Measurements from ENCODE around the gene IFNL1. TPM values are rescaled to one million over a fixed set of nuclear protein-coding genes. Genes with fewer than 3 reads are reported as not detected.
"Not testable (repeated sequence)": the region's sequence is repeated elsewhere in the genome, so short reads cannot be mapped to it uniquely, and the experiment has no call there.

The IFNL1 gene
- total RNA-seq, 4 donors from 2014 or later: not detected

GRCh38 chr19:39265321-39265916, 30.8 kb upstream of the IFNL1 start:
- peaks cover 0 to 17% (median 0%) of the 10 kb centered on the region in 4 donors for H3K4me1 ChIP-seq
- no peak for TF ChIP-seq POLR2A (IDR thresholded peaks at IDR 0.05)
- no peak for TF ChIP-seq EP300 (IDR thresholded peaks at IDR 0.05)
- TF ChIP-seq, protein P1, sequence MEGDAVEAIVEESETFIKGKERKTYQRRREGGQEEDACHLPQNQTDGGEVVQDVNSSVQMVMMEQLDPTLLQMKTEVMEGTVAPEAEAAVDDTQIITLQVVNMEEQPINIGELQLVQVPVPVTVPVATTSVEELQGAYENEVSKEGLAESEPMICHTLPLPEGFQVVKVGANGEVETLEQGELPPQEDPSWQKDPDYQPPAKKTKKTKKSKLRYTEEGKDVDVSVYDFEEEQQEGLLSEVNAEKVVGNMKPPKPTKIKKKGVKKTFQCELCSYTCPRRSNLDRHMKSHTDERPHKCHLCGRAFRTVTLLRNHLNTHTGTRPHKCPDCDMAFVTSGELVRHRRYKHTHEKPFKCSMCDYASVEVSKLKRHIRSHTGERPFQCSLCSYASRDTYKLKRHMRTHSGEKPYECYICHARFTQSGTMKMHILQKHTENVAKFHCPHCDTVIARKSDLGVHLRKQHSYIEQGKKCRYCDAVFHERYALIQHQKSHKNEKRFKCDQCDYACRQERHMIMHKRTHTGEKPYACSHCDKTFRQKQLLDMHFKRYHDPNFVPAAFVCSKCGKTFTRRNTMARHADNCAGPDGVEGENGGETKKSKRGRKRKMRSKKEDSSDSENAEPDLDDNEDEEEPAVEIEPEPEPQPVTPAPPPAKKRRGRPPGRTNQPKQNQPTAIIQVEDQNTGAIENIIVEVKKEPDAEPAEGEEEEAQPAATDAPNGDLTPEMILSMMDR (IDR thresholded peaks at IDR 0.05): no peak
- no peak overlapping the region for H3K27ac ChIP-seq
- WGBS, 2 donors: 26% methylated on average over 30 to 39 of the region's 39 CpGs
- peaks cover 0 to 59% of the 10 kb centered on the region in 2 donors for H3K27me3 ChIP-seq
- no peaks in the 10 kb centered on the region for H3K36me3 ChIP-seq
- no peak overlapping the region for H3K4me3 ChIP-seq
- DNase-seq (ENCODE audit: low spot score in 2 of 2): no peak
- no peaks in the 10 kb centered on the region for H3K9me3 ChIP-seq

- peaks cover 0 to 17% (median 0%) of the 10 kb centered on the region in 4 donors for H3K4me1 ChIP-seq
- H3K4me3 ChIP-seq; H3K27ac ChIP-seq; H3K36me3 ChIP-seq; DNase-seq (ENCODE audit: low spot score in 2 of 2); H3K9me3 ChIP-seq: not testable (repeated sequence)
- no CpG with 5 or more reads among the region's 1 CpG for WGBS, 2 donors
- peaks cover 0 to 35% of the 10 kb centered on the region in 2 donors for H3K27me3 ChIP-seq
Measured at GRCh38 chr19:39268085-39268484, 28.1 kb upstream of the IFNL1 start, which contains the start of gene IFNL2. IFNL2 (plus strand) TSS chr19:39268396; CDS start chr19:39268569, 173 bp downstream.

DNA sequence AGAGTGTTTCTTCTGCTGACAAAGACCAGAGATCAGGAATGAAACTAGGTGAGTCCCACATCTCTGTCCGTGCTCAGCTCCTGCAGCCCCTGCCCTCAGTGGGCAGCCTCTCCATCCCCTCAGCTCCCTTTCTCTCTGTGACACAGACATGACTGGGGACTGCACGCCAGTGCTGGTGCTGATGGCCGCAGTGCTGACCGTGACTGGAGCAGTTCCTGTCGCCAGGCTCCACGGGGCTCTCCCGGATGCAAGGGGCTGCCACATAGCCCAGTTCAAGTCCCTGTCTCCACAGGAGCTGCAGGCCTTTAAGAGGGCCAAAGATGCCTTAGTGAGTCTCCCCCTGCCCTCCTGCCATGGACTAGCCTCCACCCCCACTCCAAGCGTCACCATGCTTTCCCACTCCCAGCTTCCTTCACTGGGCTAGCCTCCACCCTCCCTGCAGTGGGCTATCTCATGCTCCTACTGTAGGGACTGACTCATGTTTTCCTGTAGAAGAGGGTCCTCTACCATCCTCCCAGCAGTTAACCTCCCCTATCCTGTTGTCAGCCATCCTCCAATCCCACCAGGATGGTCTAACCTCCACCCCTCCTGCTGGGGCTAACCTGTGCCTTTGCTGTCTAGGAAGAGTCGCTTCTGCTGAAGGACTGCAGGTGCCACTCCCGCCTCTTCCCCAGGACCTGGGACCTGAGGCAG, 27.5 kb upstream of the IFNL1 start:
- H3K4me3 ChIP-seq; DNase-seq (ENCODE audit: low spot score in 2 of 2); H3K27ac ChIP-seq; H3K36me3 ChIP-seq; H3K9me3 ChIP-seq: not testable (repeated sequence)
- H3K27me3 ChIP-seq: peaks cover 0 to 29% of the 10 kb centered on the region in 2 donors
- WGBS, 2 donors: 78 to 84% methylated on average over 8 to 10 of the region's 10 CpGs
- peaks cover 0 to 17% (median 0%) of the 10 kb centered on the region in 4 donors for H3K4me1 ChIP-seq

DNA sequence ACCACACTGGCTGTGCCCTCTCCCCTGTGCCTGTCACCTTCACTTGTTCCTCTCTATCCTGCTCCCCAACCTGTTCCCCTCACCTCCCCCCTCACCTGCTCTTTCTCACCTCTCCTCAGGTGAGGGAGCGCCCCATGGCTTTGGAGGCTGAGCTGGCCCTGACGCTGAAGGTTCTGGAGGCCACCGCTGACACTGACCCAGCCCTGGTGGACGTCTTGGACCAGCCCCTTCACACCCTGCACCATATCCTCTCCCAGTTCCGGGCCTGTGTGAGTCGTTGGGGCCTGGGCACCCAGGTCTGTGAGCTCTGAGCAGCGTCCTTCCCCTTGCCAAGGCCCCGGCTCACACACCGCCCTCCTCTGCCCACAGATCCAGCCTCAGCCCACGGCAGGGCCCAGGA, 26.8 kb upstream of the IFNL1 start:
- not testable (repeated sequence) for H3K9me3 ChIP-seq; DNase-seq (ENCODE audit: low spot score in 2 of 2); H3K36me3 ChIP-seq; H3K4me3 ChIP-seq; H3K27ac ChIP-seq
- H3K4me1 ChIP-seq: peaks cover 0 to 12% (median 0%) of the 10 kb centered on the region in 4 donors
- WGBS, 2 donors: 60 to 75% methylated on average over 7 to 10 of the region's 10 CpGs
- peaks cover 0 to 23% of the 10 kb centered on the region in 2 donors for H3K27me3 ChIP-seq

DNA sequence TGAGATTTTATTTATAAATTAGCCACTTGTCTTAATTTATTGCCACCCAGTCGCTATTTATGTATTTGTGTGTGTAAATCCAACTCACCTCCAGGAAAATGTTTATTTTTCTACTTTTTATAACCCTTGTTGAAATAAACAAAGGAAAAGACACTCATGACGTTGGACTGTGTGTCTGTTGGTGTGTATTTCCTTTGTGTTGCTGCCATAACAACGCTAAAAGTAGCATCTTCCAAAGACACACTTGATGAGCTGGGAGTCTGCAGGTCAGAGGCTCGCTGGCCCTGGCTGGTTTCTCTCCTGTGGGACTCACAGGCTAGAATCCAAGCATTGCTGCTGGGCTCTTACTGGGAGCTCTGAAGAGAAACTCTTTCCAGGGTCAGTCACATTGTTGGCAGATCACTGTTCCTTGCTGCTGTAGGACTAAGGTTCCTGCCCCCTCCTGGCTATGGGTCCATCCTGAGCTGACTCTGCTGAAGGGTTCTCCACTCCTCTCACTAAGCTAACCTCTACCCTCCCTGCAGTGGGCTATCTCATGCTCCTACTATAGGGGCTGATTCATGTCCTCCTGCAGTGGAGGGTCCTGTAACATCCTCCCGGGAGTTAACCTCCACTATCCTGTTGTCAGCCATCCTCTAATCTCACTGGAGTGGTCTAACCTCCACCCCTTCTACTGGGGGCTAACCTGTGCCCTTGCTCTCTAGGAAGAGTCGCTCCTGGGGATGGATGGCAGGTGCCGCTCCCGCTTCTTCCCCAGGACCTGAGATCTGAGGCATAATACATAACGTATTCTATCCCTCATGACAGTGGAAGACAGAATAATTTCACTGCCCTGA, 26.0 kb upstream of the IFNL1 start:
- Histone ChIP-seq H3K27ac (no peak overlapping the region), H3K4me3 (no peak overlapping the region), H3K27me3 (peaks cover 0 to 14% of the 10 kb centered on the region in 2 donors), H3K9me3 (no peaks in the 10 kb centered on the region), H3K4me1 (peaks cover 0 to 3% (median 0%) of the 10 kb centered on the region in 4 donors), H3K36me3 (no peaks in the 10 kb centered on the region)
- no peak for DNase-seq (ENCODE audit: low spot score in 2 of 2)
- WGBS, 2 donors: 61 to 68% methylated on average over 9 of the region's 9 CpGs
- TF ChIP-seq, protein P1 (IDR thresholded peaks at IDR 0.05): no peak
- no peak for TF ChIP-seq POLR2A (IDR thresholded peaks at IDR 0.05)
- no peak for TF ChIP-seq EP300 (IDR thresholded peaks at IDR 0.05)

DNA sequence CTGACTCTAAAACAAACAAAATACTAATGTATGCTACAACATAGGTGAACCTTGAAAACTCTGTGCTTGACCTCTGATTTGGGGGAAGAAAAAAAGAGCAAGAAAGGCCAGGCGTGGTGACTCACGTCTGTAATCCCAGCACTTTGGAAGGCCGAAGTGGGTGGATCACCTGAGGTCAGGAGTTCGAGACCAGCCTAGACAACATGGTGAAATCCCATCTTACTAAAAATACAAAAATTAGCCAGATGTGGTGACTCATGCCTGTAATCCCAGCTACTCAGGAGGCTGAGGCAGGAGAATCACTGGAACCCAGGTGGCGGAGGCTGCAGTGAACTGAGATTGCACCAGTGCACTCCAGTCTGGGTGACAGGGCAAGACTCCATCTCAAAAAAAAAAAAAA, 22.3 kb upstream of the IFNL1 start:
- H3K27me3 ChIP-seq; H3K4me1 ChIP-seq; H3K4me3 ChIP-seq; H3K36me3 ChIP-seq; H3K9me3 ChIP-seq; DNase-seq (ENCODE audit: low spot score in 2 of 2); H3K27ac ChIP-seq: not testable (repeated sequence)
- 79 to 83% methylated on average over 5 of the region's 5 CpGs for WGBS, 2 donors

- 80% methylated on average over 5 of the region's 5 CpGs for WGBS, 2 donors
- Histone ChIP-seq H3K4me3 (no peak overlapping the region), H3K27ac (no peak overlapping the region), H3K4me1 (no peaks in the 10 kb centered on the region), H3K9me3 (peaks cover 0 to 3% (median 0%) of the 10 kb centered on the region in 4 donors), H3K27me3 (peaks cover 0 to under 1% of the 10 kb centered on the region in 2 donors), H3K36me3 (no peaks in the 10 kb centered on the region)
- no peak for DNase-seq (ENCODE audit: low spot score in 2 of 2)
- TF ChIP-seq, protein P1 (IDR thresholded peaks at IDR 0.05): no peak
- TF ChIP-seq EP300 (IDR thresholded peaks at IDR 0.05): no peak
- no peak for TF ChIP-seq POLR2A (IDR thresholded peaks at IDR 0.05)
Measured at GRCh38 chr19:39275578-39275977, 20.6 kb upstream of the IFNL1 start.

Data from tibial nerve (tissue), 4 donors.